ENCODE data around the gene GLI3. TPM values are rescaled to one million over a fixed set of nuclear protein-coding genes. Genes with fewer than 3 reads are reported as not detected.

Gene GLI3
- total RNA-seq, 4 donors from 2014 or later = 3.0 to 9.0 (median 4.2) TPM

DNA sequence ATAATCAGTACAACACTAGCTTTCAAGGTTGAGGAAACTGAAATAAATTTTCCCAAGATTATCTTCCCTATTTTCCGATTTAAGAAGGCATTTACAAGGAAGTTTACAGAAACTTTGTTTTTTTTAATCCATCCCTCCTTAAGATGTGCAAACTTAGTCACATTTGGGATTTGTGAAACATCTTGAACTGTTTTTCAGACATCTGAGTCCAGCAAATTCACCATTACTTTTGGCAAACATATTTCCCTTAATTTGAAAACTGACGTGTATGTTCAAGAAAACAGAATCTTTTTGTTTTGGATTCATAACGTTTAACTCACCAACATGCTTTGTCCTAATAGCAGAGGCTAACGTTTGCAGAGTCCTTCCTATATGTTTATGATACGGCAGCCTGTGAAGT, 19.5 kb downstream of the GLI3 start:
- DNase-seq = no peak
- TF ChIP-seq POLR2A (IDR thresholded peaks at IDR 0.05) = no peak
- no peak for TF ChIP-seq CTCF (IDR thresholded peaks at IDR 0.05)
- Histone ChIP-seq H3K36me3 (no peaks in the 10 kb centered on the region), H3K27me3 (no peaks in the 10 kb centered on the region), H3K4me1 (peaks cover 4 to 54% (median 16%) of the 10 kb centered on the region in 3 donors), H3K4me3 (no peak overlapping the region), H3K9me3 (no peaks in the 10 kb centered on the region), H3K27ac (peak overlapping the region in 2 of 4 donors; percentile 26 to 68)
- whole genome bisulfite sequencing, 2 donors = 74 to 79% methylated on average over 5 of the region's 5 CpGs
- intact Hi-C loops (cut with DNase I) = no loop called here

- no peaks in the 10 kb centered on the region for H3K9me3 ChIP-seq
- peak overlapping the region in 2 of 4 donors; percentile 35 to 43 for H3K27ac ChIP-seq
- H3K4me3 ChIP-seq = no peak overlapping the region
- 83 to 84% methylated on average over 6 of the region's 6 CpGs for WGBS, 2 donors
- H3K4me1 ChIP-seq = peaks cover 4 to 49% (median 14%) of the 10 kb centered on the region in 3 donors
- H3K36me3 ChIP-seq = no peaks in the 10 kb centered on the region
- TF ChIP-seq CTCF (IDR thresholded peaks at IDR 0.05) = no peak
- TF ChIP-seq POLR2A (IDR thresholded peaks at IDR 0.05) = no peak
- intact Hi-C loops (cut with DNase I) = no loop called here
- DNase-seq = no peak
- H3K27me3 ChIP-seq = no peaks in the 10 kb centered on the region
Observed at GRCh38 chr7:42217053-42217452, 20.0 kb downstream of the GLI3 start.

- intact Hi-C loops (cut with DNase I) = no loop called here
- H3K4me1 ChIP-seq = peaks cover 0 to 25% (median 4%) of the 10 kb centered on the region in 3 donors
- H3K27me3 ChIP-seq = no peaks in the 10 kb centered on the region
- no peak overlapping the region for H3K4me3 ChIP-seq
- no peaks in the 10 kb centered on the region for H3K36me3 ChIP-seq
- 82 to 92% methylated on average over 8 of the region's 8 CpGs for WGBS, 2 donors
- no peak for DNase-seq
- TF ChIP-seq CTCF (IDR thresholded peaks at IDR 0.05) (no peak), POLR2A (IDR thresholded peaks at IDR 0.05) (no peak)
- H3K9me3 ChIP-seq = no peaks in the 10 kb centered on the region
- no peak overlapping the region for H3K27ac ChIP-seq
Observed at GRCh38 chr7:42214060-42214679, 22.8 kb downstream of the GLI3 start.

- peaks cover 0 to 14% (median 0%) of the 10 kb centered on the region in 3 donors for H3K4me1 ChIP-seq
- no peak for DNase-seq
- no peaks in the 10 kb centered on the region for H3K9me3 ChIP-seq
- WGBS, 2 donors = 89 to 91% methylated on average over 3 of the region's 3 CpGs
- TF ChIP-seq CTCF (IDR thresholded peaks at IDR 0.05) (no peak), POLR2A (IDR thresholded peaks at IDR 0.05) (no peak)
- no peaks in the 10 kb centered on the region for H3K36me3 ChIP-seq
- H3K4me3 ChIP-seq = no peak overlapping the region
- no peak overlapping the region for H3K27ac ChIP-seq
- H3K27me3 ChIP-seq = no peaks in the 10 kb centered on the region
- intact Hi-C loops (cut with DNase I) = no loop called here
Observed at GRCh38 chr7:42213093-42213492, 23.9 kb downstream of the GLI3 start.

- no peaks in the 10 kb centered on the region for H3K36me3 ChIP-seq
- H3K27me3 ChIP-seq = no peaks in the 10 kb centered on the region
- no peak overlapping the region for H3K27ac ChIP-seq
- WGBS, 2 donors = 85 to 92% methylated on average over 8 of the region's 8 CpGs
- intact Hi-C loops (cut with DNase I) = no loop called here
- DNase-seq = no peak
- no peaks in the 10 kb centered on the region for H3K9me3 ChIP-seq
- H3K4me3 ChIP-seq = no peak overlapping the region
- TF ChIP-seq CTCF (IDR thresholded peaks at IDR 0.05) (no peak), POLR2A (IDR thresholded peaks at IDR 0.05) (no peak)
- H3K4me1 ChIP-seq = peaks cover 0 to 12% (median 0%) of the 10 kb centered on the region in 3 donors
Observed at GRCh38 chr7:42212541-42213090, 24.4 kb downstream of the GLI3 start.
